HEK293 (cell line): ENCODE data around the gene LY86.

ENCODE experiments used
- CTCF ChIA-PET: fragments of 350-600 bp; formaldehyde crosslinking; extraction: SDS; loops from one replicate; lab custom pipeline; 2021; ENCODE audit warnings: antibody characterized with exemption; lab: Yijun Ruan, JAX
- POLR2A ChIA-PET: fragments of 300-600 bp; formaldehyde crosslinking; extraction: SDS; loops from one replicate; lab custom pipeline; 2020; ENCODE audit warnings: antibody characterized with exemption, inconsistent platforms; lab: Yijun Ruan, JAX
- H3K27ac ChIP-seq: fragments of 200-500 bp; sonication (Bioruptor generic); 2 replicates; pipeline ENCODE4 v1.5.1; 2014; ENCODE audit warnings: low read depth, low read length, control low read depth, inconsistent platforms; ENCODE audit errors: extremely low read depth
- H3K36me3 ChIP-seq, 2 experiments: fragments of 200-500 bp in 1 of 2; sonication (Bioruptor generic) in 1 of 2; 1 replicate in 1 of 2; 2 replicates in 1 of 2; pipeline ENCODE4 v1.5.1; 2014 to 2017; ENCODE audit warnings: inconsistent platforms in 2 of 2, low read length in 2 of 2; ENCODE audit not compliant: control insufficient read depth in 2 of 2, insufficient read depth in 1 of 2
- H3K4me1 ChIP-seq: fragments of 200-500 bp; sonication (Bioruptor generic); 2 replicates; pipeline ENCODE4 v1.5.1; 2014; ENCODE audit warnings: mild to moderate bottlenecking, low read length, inconsistent platforms; ENCODE audit not compliant: control insufficient read depth, insufficient read depth
- H3K4me3 ChIP-seq: 2 replicates; pipeline ENCODE4 v1.5.1; 2011; ENCODE audit warnings: low read depth, mild to moderate bottlenecking, control low read depth, low read length, moderate library complexity
- H3K9me3 ChIP-seq: fragments of 200-500 bp; sonication (Bioruptor generic); 2 replicates; pipeline ENCODE4 v1.5.1; 2014; ENCODE audit warnings: low read depth, low read length, inconsistent platforms; ENCODE audit not compliant: control insufficient read depth, insufficient read depth
- BCL6B ChIP-seq: fragments of 450-650 bp; formaldehyde crosslinking; IDR thresholded peaks from 2 replicates; pipeline ENCODE4 v1.5.1; 2017; ENCODE audit warnings: missing biosample characterization, missing genetic modification characterization
- MEIS1 ChIP-seq: sonication (generic); formaldehyde crosslinking; IDR thresholded peaks from 2 replicates; pipeline ENCODE4 v1.8.1; 2022; ENCODE audit warnings: missing genetic modification reagents, mild to moderate bottlenecking, borderline replicate concordance
- PRDM2 ChIP-seq: fragments of 450-650 bp; formaldehyde crosslinking; IDR thresholded peaks from 2 replicates; pipeline ENCODE4 v1.5.1; 2016; ENCODE audit warnings: missing biosample characterization, missing genetic modification characterization, borderline replicate concordance
- SP7 ChIP-seq: fragments of 450-650 bp; formaldehyde crosslinking; IDR thresholded peaks from 2 replicates; pipeline ENCODE4 v1.5.1; 2016; ENCODE audit warnings: missing biosample characterization, missing genetic modification characterization
- ZBTB20 ChIP-seq: fragments of 450-650 bp; formaldehyde crosslinking; IDR thresholded peaks from 2 replicates; pipeline ENCODE4 v1.5.1; 2016; ENCODE audit warnings: missing biosample characterization, missing genetic modification characterization
- ZNF138 ChIP-seq: fragments of 450-650 bp; formaldehyde crosslinking; IDR thresholded peaks from 2 replicates; pipeline ENCODE4 v1.5.1; 2016; ENCODE audit warnings: missing biosample characterization, missing genetic modification characterization, borderline replicate concordance
- ZNF174 ChIP-seq: fragments of 450-650 bp; formaldehyde crosslinking; IDR thresholded peaks from 2 replicates; pipeline ENCODE4 v1.5.0; 2017; ENCODE audit warnings: missing biosample characterization, mild to moderate bottlenecking, missing genetic modification characterization
- ZNF175 ChIP-seq: fragments of 450-650 bp; formaldehyde crosslinking; IDR thresholded peaks from 2 replicates; pipeline ENCODE4 v1.5.1; 2016; ENCODE audit warnings: missing biosample characterization, missing genetic modification characterization
- ZNF19 ChIP-seq: fragments of 450-650 bp; formaldehyde crosslinking; IDR thresholded peaks from 2 replicates; pipeline ENCODE4; 2016; ENCODE audit warnings: missing biosample characterization, missing genetic modification characterization, low read depth
- ZNF202 ChIP-seq: fragments of 450-650 bp; formaldehyde crosslinking; IDR thresholded peaks from 2 replicates; pipeline ENCODE4 v1.5.1; 2016; ENCODE audit warnings: missing biosample characterization, missing genetic modification characterization, borderline replicate concordance
- ZNF274 ChIP-seq, 2 experiments: fragments of 200-500 bp in 1 of 2; fragments of 450-650 bp in 1 of 2; sonication (Bioruptor generic) in 1 of 2; formaldehyde crosslinking in 1 of 2; IDR thresholded peaks; 2 replicates each; pipeline versions ENCODE4 v1.5.1 to v1.6.1; 2014 to 2016; ENCODE audit warnings: borderline replicate concordance in 1 of 2, inconsistent platforms in 1 of 2, low read length in 1 of 2, missing biosample characterization in 1 of 2, missing genetic modification characterization in 1 of 2
- ZNF311 ChIP-seq: fragments of 450-650 bp; formaldehyde crosslinking; IDR thresholded peaks from 2 replicates; pipeline ENCODE4 v1.5.1; 2017; ENCODE audit warnings: missing biosample characterization, missing genetic modification characterization, borderline replicate concordance
- ZNF366 ChIP-seq: fragments of 450-650 bp; formaldehyde crosslinking; conservative IDR thresholded peaks from 2 replicates; pipeline ENCODE4 v1.5.1; 2016; ENCODE audit warnings: missing biosample characterization, missing genetic modification characterization
- ZNF391 ChIP-seq: fragments of 450-650 bp; formaldehyde crosslinking; IDR thresholded peaks from 2 replicates; pipeline ENCODE4 v1.5.1; 2016; ENCODE audit warnings: low read depth, missing biosample characterization, missing genetic modification characterization, borderline replicate concordance
- ZNF404 ChIP-seq: fragments of 450-650 bp; formaldehyde crosslinking; IDR thresholded peaks from 2 replicates; pipeline ENCODE4 v1.5.1; 2017; ENCODE audit warnings: missing biosample characterization, missing genetic modification characterization
- ZNF426 ChIP-seq: fragments of 450-650 bp; formaldehyde crosslinking; IDR thresholded peaks from 2 replicates; pipeline ENCODE4 v1.5.1; 2017; ENCODE audit warnings: missing biosample characterization, missing genetic modification characterization, mild to moderate bottlenecking, inconsistent platforms, moderate library complexity
- ZNF48 ChIP-seq: fragments of 450-650 bp; formaldehyde crosslinking; IDR thresholded peaks from 2 replicates; pipeline ENCODE4 v1.5.1; 2016; ENCODE audit warnings: missing biosample characterization, missing genetic modification characterization
- ZNF549 ChIP-seq: fragments of 450-650 bp; IDR thresholded peaks from 2 replicates; pipeline ENCODE4 v1.5.1; 2018; ENCODE audit warnings: missing biosample characterization, missing genetic modification characterization, mild to moderate bottlenecking, inconsistent platforms, moderate library complexity
- ZNF558 ChIP-seq: fragments of 450-650 bp; formaldehyde crosslinking; IDR thresholded peaks from 2 replicates; pipeline ENCODE4 v1.5.1; 2016; ENCODE audit warnings: missing biosample characterization, missing genetic modification characterization
- ZNF561 ChIP-seq: fragments of 450-650 bp; IDR thresholded peaks from 2 replicates; pipeline ENCODE4 v1.5.1; 2018; ENCODE audit warnings: missing biosample characterization, missing genetic modification characterization, borderline replicate concordance
- ZNF624 ChIP-seq: fragments of 450-650 bp; formaldehyde crosslinking; IDR thresholded peaks from 2 replicates; pipeline ENCODE4 v1.5.1; 2017; ENCODE audit warnings: missing biosample characterization, missing genetic modification characterization
- ZNF660 ChIP-seq: fragments of 450-650 bp; IDR thresholded peaks from 2 replicates; pipeline ENCODE4 v1.5.1; 2018; ENCODE audit warnings: missing biosample characterization, mild to moderate bottlenecking, missing genetic modification characterization
- ZNF777 ChIP-seq: fragments of 450-650 bp; formaldehyde crosslinking; IDR thresholded peaks from 2 replicates; pipeline ENCODE4 v1.5.1; 2017; ENCODE audit warnings: missing biosample characterization, missing genetic modification characterization, borderline replicate concordance
- ZNF785 ChIP-seq: fragments of 450-650 bp; formaldehyde crosslinking; IDR thresholded peaks from 2 replicates; pipeline ENCODE4 v1.5.1; 2016; ENCODE audit warnings: missing biosample characterization, missing genetic modification characterization
- ZNF843 ChIP-seq: fragments of 450-650 bp; formaldehyde crosslinking; IDR thresholded peaks from 2 replicates; pipeline ENCODE4 v1.5.1; 2016; ENCODE audit warnings: missing biosample characterization, missing genetic modification characterization
- ZSCAN16 ChIP-seq: fragments of 450-650 bp; formaldehyde crosslinking; IDR thresholded peaks from 2 replicates; pipeline ENCODE4 v1.5.1; 2016; ENCODE audit warnings: missing biosample characterization, missing genetic modification characterization

The LY86 gene

GRCh38 chr6:6610031-6610591, 21.6 kb downstream of the LY86 start:
- H3K27ac ChIP-seq = no peak overlapping the region
- POLR2A ChIA-PET = no interaction called here
- no peaks in the 10 kb centered on the region for H3K9me3 ChIP-seq
- no peak for TF ChIP-seq SP7 (tag by site-specific recombination)
- TF ChIP-seq PRDM2 (tag by site-specific recombination) = no peak
- no peak for TF ChIP-seq ZNF19 (tag by site-specific recombination)
- no peak for TF ChIP-seq ZNF404 (tag by site-specific recombination)
- no peak for TF ChIP-seq ZNF549 (tag by site-specific recombination)
- no peak for TF ChIP-seq ZNF660 (tag by site-specific recombination)
- TF ChIP-seq ZNF561 = no peak
- TF ChIP-seq ZNF843 (tag by site-specific recombination) = no peak
- TF ChIP-seq ZNF274 (IDR thresholded peaks at IDR 0.05; ENCODE audit: low read length) = no peak
- TF ChIP-seq ZNF274 (tag by site-specific recombination; IDR thresholded peaks at IDR 0.05; ENCODE audit: borderline replicate concordance) = no peak
- TF ChIP-seq ZSCAN16 (tag by site-specific recombination) = no peak
- TF ChIP-seq ZNF311 (tag by site-specific recombination) = no peak
- no peak for TF ChIP-seq ZNF48 (tag by site-specific recombination)
- no peak for TF ChIP-seq ZNF558 (tag by site-specific recombination)
- no peak for TF ChIP-seq ZNF426 (tag by site-specific recombination)
- TF ChIP-seq, all 188 proteins: peak for 0
- H3K4me1 ChIP-seq = no peaks in the 10 kb centered on the region
- CTCF ChIA-PET = interaction anchor here (1.0 kb wide), 1 partner anchor 110 kb away, joined by 3 read pairs; no protein-coding TSS in a partner anchor
- H3K36me3 ChIP-seq = no peaks in the 10 kb centered on the region
- no peak overlapping the region for H3K4me3 ChIP-seq

- no peaks in the 10 kb centered on the region for H3K4me1 ChIP-seq
- TF ChIP-seq ZNF202 (tag by site-specific recombination) = no peak
- TF ChIP-seq BCL6B = no peak
- no peak for TF ChIP-seq ZNF785 (tag by site-specific recombination)
- no peak for TF ChIP-seq ZNF174 (tag by site-specific recombination)
- TF ChIP-seq ZNF175 (tag by site-specific recombination) = no peak
- no peak for TF ChIP-seq ZNF777 (tag by site-specific recombination)
- no peak for TF ChIP-seq ZBTB20 (tag by site-specific recombination)
- TF ChIP-seq ZNF138 (tag by site-specific recombination) = no peak
- TF ChIP-seq ZNF366 (tag by site-specific recombination) = no peak
- no peak for TF ChIP-seq ZNF624 (tag by site-specific recombination)
- TF ChIP-seq MEIS1 = no peak
- no peak for TF ChIP-seq ZNF391
- no peak overlapping the region for H3K4me3 ChIP-seq
- no peak overlapping the region for H3K27ac ChIP-seq
- CTCF ChIA-PET = interaction anchor here (0.7 kb wide), 1 partner anchor 919 kb away, joined by 3 read pairs; no protein-coding TSS in a partner anchor
- no peaks in the 10 kb centered on the region for H3K36me3 ChIP-seq
- POLR2A ChIA-PET = no interaction called here
- no peaks in the 10 kb centered on the region for H3K9me3 ChIP-seq
Measured at GRCh38 chr6:6611486-6611885, 23.0 kb downstream of the LY86 start.
